LNCaP clone FGC (cell line): Measurements from ENCODE around the gene CBFB.
"Not testable (repeated sequence)": the region's sequence is repeated elsewhere in the genome, so short reads cannot be mapped to it uniquely, and the experiment has no call there.

Experiments
- DNase-seq: peaks from one replicate; pipeline ENCODE4 v3.0.0-alpha.2; 2011; ENCODE audit warnings: low read depth
- H3K4me3 ChIP-seq: 2 replicates; pipeline ENCODE4 v1.5.1; 2011; ENCODE audit warnings: mild to moderate bottlenecking, low read depth, low read length, control low read depth
- TF ChIP-seq, protein P1 (sequence below): IDR thresholded peaks from 2 replicates; pipeline ENCODE4 v1.5.1; 2012; ENCODE audit warnings: mild to moderate bottlenecking; ENCODE audit not compliant: control insufficient read depth, insufficient read depth; ENCODE audit errors: extremely low read depth

The CBFB gene

GRCh38 chr16:67028696-67029253 is at the start of gene CBFB:
Gene CBFB, plus strand, starts transcription at chr16:67029149. Its CDS starts 259 bp downstream, at chr16:67029408.
- DNase-seq: peak; percentile 68
- H3K4me3 ChIP-seq: peak within 1 kb of the TSS; percentile 76
- TF ChIP-seq, protein P1, sequence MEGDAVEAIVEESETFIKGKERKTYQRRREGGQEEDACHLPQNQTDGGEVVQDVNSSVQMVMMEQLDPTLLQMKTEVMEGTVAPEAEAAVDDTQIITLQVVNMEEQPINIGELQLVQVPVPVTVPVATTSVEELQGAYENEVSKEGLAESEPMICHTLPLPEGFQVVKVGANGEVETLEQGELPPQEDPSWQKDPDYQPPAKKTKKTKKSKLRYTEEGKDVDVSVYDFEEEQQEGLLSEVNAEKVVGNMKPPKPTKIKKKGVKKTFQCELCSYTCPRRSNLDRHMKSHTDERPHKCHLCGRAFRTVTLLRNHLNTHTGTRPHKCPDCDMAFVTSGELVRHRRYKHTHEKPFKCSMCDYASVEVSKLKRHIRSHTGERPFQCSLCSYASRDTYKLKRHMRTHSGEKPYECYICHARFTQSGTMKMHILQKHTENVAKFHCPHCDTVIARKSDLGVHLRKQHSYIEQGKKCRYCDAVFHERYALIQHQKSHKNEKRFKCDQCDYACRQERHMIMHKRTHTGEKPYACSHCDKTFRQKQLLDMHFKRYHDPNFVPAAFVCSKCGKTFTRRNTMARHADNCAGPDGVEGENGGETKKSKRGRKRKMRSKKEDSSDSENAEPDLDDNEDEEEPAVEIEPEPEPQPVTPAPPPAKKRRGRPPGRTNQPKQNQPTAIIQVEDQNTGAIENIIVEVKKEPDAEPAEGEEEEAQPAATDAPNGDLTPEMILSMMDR: no peak

GRCh38 chr16:66983033-66983432 is 45.9 kb upstream of the CBFB start:
- H3K4me3 ChIP-seq: no peak overlapping the region
- DNase-seq: no peak
- TF ChIP-seq, protein P1: no peak

DNA sequence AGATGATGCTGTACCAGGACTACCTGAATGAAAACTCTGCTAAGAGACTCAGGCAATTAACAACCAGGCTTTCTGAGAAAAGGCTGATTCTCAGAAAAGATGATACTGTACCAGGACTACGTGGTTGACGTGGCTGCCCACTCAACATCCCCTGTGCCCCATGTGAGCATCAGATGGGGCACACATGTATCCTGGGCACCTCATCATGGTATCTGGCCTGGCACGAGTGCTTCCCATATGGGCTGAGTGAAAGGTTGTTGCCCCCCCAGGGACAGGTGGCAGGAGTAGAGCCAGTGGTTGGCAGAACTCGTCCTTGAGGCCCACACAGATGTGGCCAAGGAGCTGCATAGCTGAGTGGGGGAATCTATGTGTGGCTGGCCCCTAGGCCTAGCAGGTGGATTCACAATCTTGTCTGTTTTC is 44.0 kb upstream of the CBFB start:
- TF ChIP-seq, protein P1: no peak
- no peak overlapping the region for H3K4me3 ChIP-seq
- no peak for DNase-seq

DNA sequence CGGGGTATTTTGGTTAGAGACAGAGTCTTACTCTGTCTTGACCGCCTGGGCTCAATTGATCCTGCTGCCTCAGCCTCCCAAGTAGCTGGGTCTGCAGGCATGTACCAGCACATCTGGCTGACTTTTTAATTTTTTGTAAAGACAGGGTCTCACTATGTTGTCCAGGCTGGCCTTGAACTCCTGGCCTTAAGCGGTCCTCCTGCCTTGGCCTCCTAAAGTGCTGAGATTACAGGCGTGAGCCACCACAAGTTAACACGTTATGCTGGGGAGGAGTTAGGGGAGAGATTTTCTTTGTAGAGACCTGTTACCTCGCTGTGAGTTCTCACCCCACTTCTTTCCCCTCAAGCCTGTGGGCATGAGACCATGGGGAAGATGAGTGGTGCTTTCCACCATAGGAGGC is 42.4 kb upstream of the CBFB start:
- DNase-seq: no peak
- TF ChIP-seq, protein P1: no peak
- no peak overlapping the region for H3K4me3 ChIP-seq

- H3K4me3 ChIP-seq: no peak within 1 kb of the TSS
- no peak for DNase-seq
- TF ChIP-seq, protein P1: no peak
Measured at GRCh38 chr16:66988197-66988788, 40.7 kb upstream of the CBFB start, which contains the start of gene CES4A. Gene CES4A, plus strand, starts transcription at chr16:66988589. Its CDS starts 184 bp downstream, at chr16:66988773.

DNA sequence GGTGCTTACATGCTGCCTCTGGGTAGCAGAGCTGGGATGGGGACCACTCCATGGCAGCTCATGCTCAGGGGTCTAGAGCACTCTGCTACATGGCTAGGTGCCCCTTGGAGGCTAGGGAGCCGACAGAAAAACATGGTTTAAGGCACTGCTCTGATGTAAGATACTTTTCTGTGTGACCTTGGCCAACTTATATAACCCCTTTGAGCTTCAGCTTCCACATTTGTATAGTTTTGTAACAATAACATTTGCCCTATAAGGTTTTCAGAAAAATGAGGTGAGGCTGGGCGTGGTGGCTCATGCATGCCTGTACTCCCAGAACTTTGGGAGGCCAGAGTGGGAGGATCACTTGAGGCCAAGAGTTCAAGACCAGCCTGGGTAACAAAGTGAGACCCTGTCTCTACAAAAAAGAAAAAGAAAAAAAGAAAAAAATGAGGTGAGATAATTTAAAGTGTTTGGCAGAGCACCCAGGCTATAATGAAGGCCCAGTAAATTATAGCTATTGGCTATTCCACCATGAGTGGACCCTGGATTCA is 37.3 kb upstream of the CBFB start:
- TF ChIP-seq, protein P1: no peak
- no peak for DNase-seq
- no peak overlapping the region for H3K4me3 ChIP-seq

DNA sequence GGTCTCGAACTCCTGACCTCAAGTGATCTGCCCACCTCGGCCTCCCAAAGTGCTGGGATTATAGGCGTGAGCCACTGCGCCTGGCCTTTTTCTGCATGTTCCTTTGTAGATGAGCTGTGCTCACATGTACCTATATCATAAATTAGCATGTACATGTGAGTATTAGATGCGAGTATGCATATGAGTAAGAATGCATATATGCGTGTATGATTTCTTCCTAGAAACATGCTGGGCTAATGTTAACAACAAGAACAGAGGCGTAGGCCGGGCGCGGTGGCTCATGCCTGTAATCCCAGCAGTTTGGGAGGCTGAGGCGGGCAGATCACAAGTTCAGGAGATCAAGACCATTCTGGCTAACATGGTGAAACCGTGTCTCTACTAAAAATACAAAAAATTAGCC is 35.4 kb upstream of the CBFB start:
- DNase-seq, H3K4me3 ChIP-seq: not testable (repeated sequence)
